Stimulated activated CD8-positive, alpha-beta memory T cell treated with anti-CD3 and anti-CD28 coated beads, Interleukin-4, amount 100 ng/mL, for 24 hours (primary cell): Measurements from ENCODE around the gene LINC00632.
"Not testable (repeated sequence)": the region's sequence is repeated elsewhere in the genome, so short reads cannot be mapped to it uniquely, and the experiment has no call there.

Source experiments
- DNase-seq: peaks from one replicate; pipeline ENCODE4 v3.0.0-alpha.2; 2020; ENCODE audit warnings: low read depth

The LINC00632 gene

DNA sequence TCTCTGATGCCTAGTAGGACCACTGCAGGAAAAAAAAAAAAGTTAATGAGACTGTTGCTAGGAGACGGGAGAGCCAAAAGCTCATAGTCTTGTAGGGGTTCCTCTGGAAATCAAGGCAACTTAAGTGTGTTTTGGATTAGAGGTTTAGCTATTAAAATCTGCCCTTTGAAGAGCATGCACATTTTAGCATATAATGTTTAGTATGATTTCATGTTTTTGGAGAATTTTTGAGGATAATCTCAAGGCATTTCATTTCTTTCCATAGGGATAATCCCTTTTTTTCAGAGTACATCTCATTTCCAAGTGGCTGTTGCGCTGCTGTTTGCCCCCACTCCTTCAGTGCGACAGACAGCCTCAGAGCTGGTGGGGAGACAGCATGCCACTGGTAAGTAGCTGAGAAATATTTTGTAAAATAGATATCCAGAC lies at the start of gene LINC00632:
TSS of gene LINC00632 (plus strand) at position 339 of the 426 bp plus-strand sequence.
- DNase-seq = no peak

DNA sequence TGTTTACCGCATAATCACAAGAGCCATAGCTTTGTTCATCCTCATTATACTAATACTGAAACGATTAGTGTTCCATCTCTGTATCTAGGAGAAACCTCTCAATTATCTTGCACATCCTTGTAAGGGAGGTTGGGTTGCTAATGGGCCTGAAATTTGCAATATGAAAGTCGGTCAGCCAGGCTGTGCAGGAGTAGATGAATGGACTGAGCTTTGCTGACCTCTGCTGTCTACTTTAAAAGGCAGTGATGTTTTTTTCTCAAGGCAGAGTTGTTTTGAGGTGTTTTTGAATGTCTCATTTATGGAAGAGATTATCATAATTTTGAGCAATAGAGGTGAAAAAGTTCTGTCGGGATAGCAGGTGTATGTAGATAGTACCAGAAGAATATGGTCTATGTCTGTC lies 47.9 kb upstream of the LINC00632 start:
- DNase-seq = no peak

DNA sequence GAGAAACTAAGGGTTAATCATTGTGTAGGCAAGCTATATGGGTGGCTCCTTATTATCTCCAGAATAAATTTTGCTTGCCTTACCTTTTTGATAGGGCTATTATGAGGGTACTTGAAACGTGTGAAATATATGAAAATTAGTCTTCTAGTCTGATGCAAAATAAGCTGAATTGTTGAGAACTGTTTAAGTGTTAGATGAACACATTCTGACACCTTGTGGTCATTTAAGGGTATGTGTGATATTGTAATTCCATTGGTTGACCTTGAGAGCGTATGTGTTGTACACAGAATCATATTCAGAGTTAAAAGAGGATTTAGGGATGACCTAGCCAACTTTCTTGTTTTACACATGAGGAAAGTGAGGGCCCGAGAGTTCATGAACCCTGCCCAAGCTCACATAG lies 44.6 kb upstream of the LINC00632 start:
- no peak for DNase-seq

DNA sequence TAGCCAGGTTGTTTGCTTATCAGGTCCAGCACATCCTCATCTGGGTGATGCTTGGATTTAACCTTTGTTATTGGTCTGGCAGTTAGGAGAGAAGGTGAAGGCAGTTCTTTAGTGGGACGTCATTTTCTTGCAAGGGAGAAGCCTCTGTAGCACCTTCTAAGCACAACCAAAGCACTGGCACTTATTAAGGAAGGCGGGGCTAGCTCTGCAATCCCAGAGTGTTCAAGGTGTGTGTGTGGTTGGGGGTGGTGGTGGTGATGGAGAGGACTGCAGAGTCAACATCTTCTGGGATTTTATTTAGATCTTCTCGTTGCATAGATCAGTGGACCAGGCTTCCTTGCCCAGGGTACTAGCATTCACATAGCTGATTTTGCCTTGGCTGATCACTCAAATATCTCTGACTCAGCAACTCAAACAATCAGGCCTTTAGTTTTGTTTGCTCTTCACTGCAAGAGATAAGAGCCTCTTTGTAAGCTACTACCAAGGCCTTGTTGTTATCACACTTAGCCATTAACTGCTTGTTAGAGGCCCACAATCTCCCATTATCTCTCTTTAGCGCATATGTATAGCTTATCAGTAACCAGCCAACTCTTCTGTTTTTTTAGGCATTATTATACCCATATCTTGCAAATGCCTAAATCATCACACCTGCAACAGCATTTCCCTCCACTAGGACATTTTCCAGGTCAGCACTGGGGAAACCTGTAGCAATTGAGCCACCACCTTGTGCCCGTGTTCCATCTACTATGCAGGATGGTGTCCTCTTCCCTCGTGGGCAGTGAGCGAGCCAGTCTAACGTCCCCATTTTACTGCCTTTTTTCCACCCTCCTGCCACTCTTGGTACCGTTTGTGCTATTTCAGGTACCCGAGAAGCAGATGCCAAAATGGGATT lies 36.5 kb upstream of the LINC00632 start:
- no peak for DNase-seq

DNA sequence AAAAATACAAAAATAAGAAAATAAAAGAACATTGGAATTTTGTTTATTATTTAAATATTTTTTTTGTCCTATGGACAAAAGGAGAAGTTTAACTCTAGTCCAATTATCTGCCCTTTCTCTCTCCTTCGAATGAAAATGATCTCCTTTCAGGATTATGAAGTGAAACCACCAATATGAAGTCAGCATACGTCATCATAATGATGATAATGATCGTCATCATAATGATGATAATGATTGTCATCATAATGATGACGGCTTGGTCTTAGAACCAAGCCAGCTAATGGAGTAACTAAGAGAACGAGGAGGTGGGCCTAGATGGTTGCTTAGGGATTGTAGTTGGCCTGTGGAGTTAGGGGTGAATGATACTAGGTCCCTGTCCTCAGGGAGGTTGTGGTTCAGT lies 21.9 kb upstream of the LINC00632 start:
- DNase-seq = no peak

DNA sequence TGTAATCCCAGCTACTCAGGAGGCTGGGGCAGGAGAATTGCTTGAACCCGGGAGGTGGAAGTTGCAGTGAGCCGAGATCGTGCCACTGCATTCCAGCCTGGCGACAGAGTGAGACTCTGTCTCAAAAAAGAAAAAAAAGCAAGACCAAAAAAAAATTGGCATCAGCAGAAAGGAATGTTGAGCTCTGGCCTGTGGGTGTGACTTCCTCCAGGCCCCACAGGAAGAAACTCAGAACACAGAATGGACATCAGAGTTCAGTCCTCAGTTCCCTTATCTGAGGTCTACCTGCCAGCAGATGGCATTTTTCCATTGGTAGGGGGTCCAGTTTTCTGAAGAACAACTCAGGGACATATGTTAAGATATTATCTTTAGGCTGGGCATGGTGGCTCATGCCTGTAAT lies 18.0 kb upstream of the LINC00632 start:
- not testable (repeated sequence) for DNase-seq

DNA sequence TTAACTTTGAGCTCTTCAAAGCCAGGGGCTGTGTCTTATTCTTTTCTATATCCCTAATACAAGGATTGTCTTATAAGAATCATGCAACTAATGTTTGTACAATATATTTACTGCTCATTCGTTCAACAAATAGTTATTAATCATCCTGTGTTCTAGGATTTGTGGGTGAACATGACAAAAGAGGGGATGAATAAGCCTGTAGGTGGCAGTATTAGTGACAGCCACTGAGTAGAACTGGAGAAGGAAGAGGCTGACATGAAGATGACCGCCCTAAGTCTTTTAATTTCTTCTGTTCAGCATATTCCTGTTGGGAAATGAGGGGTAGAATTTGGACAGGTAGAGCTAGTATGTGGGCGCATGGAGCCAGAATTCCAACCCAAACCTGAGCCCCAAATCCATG lies 11.9 kb upstream of the LINC00632 start:
- no peak for DNase-seq

DNA sequence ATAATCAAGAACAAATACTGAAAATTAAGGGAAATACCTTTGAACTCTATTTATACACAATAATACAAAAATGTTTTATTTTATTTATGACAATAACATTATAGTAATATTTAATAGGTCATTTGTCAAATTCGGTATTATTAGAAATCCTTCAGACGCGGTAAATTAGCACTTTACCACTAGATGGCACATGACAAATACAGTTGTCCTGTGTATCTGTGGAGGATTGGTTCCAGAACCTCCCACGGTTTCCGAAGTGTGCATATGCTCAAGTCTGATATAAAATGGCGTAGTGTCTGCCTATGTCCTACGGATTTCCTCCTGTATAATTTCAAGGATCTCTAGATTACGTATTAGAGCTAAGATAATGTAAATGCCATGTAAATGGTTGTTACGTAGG lies 8.1 kb upstream of the LINC00632 start:
- DNase-seq = no peak

- DNase-seq = no peak
Measured at GRCh38 chrX:140710710-140711109, 1.2 kb downstream of the LINC00632 start.

DNA sequence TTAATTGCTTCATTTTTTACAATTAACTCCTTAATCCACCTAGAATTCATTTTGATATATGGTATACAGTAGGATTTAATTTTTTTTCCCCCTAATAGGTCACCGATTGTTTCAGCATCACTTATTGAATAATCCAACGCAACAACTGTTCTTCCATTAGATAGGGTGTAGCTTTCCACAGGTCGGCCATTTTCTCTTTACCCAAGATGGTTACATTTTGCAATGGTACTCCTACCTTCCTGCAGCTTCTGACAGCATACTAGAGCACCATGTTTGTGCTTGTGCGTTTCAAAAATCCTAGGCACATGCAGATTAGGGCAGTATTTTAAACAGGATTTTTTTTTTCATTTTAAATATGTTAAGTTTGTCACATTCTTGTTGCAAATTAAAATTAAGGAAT lies 2.3 kb downstream of the LINC00632 start:
- DNase-seq = no peak

DNA sequence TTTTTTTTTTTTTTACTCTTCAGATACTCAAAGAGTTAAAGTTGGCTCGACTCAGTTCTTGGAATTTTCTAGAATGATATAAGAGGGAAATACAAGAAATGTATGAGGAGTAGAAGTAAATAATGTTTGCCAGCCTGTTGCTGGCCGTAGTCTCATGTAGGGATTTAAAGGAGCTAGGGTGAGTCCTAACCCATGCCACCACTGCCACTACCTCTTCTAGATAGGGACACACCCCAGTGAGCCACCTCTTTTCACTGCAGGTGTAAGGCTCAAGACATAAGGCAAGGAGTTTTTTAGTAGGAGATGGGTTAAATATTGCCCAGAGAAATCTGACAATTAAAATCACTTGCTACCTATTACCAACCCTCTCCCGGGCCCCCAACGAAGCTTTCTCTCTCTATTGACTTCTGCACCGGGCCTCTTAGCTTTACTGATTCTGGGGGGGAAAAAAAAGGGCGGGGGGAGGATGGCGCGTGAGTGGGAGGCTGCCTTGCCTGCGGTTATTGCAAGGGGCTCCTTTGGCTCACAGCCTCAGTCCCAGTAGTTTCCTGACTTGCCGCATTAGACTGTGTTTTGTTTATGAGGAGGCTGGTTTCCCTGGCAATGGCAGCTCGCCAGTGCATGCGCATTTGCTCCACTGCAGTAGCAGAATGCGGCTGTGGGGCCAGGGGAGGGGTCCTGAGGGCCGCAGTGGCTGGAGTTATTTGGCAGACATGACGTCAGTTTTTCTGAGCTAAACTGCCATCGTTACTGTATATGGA lies 3.0 kb downstream of the LINC00632 start:
- DNase-seq = no peak

DNA sequence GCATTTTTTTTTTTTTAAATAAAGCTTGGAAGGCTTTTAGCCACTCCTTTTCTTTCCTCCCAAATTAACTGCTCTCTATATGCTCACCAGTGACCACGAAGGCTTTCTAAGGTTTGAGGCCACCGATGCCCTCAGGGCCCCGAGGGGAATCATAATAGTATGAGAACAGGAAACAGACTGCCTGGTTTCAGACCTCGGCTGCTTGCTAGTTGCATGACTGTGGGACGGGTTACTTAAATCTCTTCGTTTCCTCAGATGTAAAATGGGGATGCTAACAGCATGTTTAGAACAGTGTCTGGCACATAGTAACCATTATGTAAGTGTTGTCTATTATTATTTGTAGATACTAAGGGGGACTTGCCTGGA lies 3.6 kb downstream of the LINC00632 start:
- DNase-seq = no peak

DNA sequence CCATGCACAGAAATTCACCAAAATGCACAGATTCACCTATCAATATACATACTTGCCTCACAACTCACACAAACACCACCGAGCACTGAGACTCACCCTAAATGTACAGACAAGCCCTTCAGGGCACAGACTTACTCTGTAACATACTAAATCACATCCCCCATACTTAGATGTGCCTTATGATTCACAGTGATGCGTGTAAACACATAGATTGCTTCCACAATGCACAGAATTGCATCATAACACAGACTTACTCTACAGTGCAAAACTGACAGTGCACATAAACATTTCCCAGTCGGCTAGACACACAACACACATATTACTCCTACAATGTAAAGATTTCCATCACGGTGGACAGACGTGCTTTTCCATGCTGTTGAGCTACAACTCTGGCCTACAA lies 6.2 kb downstream of the LINC00632 start:
- no peak for DNase-seq

GRCh38 chrX:140723121-140723715 lies 13.7 kb downstream of the LINC00632 start:
- no peak for DNase-seq

DNA sequence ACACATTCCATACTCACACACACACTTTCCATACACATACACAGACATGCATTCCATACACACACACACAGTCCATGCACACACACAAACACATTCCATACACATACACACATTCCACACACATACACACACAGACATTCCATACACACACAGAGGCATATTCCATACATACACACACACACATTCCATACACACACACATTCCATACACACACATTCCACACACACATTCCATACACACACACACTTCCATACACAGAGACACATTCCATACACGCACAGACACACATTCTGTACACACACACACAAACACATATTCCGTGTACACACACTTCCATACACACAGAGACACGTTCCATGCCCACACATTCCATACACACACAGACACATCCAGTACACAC lies 14.8 kb downstream of the LINC00632 start:
- no peak for DNase-seq

DNA sequence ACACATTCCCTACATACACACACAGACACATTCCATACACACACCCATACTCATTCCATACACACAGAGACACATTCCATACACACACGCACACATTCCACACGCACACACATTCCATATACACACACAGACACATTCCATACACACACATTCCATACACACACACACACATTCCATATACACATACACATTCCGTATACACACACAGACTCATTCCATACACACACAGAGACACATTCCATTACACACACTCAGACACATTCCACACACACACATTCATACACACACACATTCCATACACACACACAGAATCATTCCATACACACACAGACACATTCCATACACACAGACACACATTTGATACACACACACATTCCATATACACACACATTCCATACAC lies 15.2 kb downstream of the LINC00632 start:
- no peak for DNase-seq

GRCh38 chrX:140725500-140725899 lies 15.9 kb downstream of the LINC00632 start:
- DNase-seq = no peak

- no peak for DNase-seq
Measured at GRCh38 chrX:140733766-140734342, 24.3 kb downstream of the LINC00632 start.

GRCh38 chrX:140744085-140744484 lies 34.5 kb downstream of the LINC00632 start:
- no peak for DNase-seq

GRCh38 chrX:140756941-140757340 lies 47.4 kb downstream of the LINC00632 start:
- DNase-seq = no peak

DNA sequence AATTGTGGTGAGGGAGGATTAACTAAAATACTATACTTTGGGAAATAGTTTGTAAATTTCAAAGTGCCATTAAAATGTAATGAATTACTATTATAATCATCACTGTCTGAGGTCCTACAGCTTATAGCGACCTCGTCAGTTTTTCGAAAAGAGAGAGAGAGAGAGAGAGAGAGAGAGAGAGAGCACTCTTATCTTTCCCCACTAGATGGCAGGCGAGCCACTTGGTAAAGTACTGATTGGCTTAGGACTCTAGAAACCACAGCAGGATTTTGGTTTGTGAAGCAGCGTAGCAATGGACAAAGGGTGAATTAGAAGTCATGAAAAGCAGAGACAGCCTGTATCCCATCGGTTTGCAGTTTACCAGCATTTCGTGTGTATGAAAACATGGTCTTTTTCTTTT lies 52.5 kb downstream of the LINC00632 start:
- no peak for DNase-seq

GRCh38 chrX:140764401-140764919 lies 54.9 kb downstream of the LINC00632 start:
- no peak for DNase-seq
